OCI-M1 (cell line): ENCODE measurements around the gene F13A1.

Experiments used
- DNase-seq: peaks from one replicate; lab custom pipeline; 2025; lab: John Stamatoyannopoulos, UW

F13A1 gene

DNA sequence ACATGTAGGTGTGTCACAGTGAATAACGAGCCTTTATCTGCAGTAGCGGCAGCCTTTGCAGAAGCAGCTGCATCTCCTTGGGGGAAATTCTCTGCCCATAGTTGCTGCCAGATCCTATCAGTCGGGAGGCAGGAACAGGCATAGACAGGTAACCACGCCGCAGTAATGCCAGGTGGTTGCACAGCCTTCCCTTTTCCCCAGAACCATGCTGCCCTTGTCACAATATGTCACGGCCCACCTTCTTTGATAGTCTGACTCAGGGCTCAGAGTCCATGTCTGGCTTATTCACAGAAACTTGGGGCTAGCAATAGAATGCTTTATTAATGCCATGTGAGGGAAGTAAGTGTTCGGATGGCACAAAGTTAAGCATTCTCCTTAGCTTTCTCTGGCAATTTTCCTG lies 76.6 kb downstream of the F13A1 start:
- no peak for DNase-seq

DNA sequence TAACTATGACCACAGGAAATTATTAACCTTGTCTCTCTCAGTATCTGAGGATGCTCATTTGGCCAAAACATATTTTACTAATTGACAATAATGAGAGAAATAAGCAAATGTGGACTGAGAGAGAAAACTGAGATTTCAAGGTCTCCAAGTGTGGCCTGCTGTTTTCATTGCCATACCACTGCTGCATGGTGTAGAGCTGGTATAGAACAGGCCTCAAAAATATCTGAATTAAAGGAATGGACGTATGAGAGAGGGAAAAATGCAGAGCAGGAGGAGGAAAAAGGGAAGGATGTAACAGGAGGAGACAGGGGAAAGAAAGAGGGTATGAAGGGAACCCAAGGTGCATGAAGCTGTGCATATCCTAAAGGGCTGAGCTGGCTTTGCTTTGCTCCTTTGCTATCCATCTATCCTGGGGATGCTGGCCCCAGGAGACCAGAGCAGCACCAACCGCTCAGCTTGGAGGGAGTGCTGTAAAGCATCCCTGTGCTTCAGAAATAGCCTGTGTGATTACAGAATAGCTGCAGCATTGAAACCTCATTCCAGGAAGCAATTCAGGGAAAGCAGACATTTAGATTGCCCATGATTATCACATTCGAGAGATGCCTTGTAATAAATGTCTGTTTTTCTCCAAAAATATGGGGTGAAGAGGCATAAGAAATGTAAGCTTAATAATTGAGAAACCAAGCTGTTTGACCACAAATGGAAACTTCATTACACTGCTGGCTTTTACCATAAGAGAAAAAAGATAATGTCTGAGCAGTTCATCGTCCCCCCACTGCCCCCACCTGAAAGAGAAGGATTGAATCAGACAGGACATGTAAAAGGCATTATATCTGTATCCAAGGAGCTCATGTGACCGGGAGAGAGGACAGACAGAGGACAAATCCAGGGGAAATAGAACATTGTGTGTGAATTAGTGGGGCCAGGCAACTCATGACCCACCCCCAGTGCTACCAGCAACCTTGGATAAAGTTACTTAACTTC lies 80.6 kb downstream of the F13A1 start:
- no peak for DNase-seq

DNA sequence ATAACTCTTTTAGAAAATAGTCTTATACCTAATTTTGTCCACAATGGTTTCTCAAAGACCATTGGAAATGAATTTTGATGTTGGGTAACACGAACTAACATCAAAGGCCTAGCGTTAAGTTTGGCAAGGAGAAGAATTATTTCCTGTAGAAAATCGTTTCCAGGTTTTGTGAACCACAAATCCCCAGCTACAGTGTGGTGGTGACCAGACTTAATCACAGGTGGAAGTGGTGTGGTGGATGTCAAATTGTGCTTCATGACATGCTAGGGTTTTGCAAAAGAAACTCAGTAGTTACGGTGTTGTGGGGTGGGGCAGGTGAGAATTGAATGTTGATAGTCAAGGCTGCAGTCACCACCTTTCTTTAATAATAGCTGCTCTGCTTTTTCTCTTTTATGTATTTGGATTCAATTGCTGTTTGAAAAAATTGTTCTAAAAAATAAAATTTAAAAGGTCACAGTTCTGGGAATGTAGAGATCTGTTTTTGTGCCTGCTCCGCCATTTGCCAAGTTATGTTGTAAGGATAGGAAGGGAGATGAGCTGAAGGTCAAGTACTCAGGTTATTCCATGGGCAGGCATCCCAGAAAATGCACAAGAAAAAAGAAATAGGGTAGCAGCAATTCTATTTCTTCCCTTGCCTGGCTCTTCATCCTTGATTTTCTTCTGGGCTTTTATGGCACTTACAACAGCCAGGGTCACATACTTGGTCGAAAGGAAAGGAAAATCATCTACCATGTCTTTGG lies 83.6 kb downstream of the F13A1 start:
- no peak for DNase-seq

DNA sequence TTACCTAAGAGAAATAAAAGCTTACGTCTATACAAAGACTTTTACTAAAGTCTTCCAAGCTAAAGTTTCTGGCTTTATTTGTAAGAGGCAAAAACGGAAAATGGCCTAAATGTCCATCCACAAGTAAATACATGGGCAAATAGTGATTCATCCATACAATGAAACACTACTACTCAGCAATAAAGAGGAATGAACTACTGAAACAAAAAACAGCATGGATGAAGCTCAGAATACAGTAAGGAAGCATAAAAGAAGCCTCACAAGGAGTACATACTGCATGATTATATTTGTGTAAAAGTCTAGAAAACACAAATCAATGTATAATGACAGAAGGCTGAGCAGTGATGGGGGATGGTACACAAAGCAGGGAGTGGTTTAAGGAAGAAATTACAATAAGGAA lies 84.7 kb downstream of the F13A1 start:
- DNase-seq: no peak

DNA sequence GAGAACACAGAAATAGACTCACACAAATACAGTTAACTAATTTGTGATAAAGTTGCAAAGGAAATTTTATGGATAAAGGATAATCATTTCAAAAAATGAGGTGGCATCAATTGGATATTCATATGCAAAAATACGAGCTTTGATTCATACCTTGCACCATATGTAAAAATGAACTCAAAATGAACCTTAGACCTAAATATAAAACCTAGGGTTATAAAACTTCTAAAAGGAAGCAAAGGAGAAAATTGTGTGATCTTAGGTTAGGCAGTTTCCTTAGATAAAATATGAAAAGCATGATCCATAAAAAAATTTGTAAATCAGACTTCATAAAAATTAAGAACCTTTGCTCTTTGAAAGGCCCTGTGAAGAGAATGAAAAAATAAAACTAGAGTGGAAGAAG lies 85.5 kb downstream of the F13A1 start:
- DNase-seq: no peak

DNA sequence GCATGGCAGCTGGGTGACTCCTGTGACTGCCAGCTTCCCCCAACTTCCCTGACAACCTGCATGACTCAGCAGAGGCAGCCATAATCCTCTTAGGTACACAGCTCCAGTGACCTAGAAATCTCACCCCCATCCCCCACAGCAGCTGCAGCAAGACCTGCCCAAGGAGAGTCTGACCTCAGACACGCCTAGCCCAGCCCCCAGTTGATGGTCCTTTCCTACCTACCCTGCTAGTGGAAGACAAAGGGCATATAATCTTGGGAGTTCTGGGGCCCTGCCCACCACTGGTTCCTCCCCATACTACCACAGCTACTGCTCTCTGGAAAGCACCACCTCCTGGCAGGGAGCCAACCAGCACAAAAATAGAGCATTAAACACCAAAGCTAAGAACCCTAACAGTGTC lies 90.2 kb downstream of the F13A1 start:
- DNase-seq: no peak

DNA sequence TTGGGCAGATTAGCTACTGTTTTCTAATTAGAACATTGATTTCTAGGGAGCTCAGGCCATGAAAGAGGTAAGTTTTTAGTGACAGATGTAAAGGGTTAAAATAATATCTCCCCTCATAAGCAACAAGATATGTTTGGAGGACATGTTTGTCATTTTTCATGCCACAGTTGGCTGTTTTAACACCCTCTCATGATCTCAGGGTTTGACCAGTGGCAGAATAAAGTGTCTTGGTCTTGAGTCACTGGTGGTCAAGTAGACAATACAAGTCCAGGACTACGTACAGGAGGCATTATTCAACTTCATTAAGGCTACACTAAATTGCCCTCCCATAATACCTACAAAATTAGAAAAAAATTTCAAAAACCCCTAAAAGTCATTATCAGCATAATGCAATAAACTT lies 92.6 kb downstream of the F13A1 start:
- no peak for DNase-seq

DNA sequence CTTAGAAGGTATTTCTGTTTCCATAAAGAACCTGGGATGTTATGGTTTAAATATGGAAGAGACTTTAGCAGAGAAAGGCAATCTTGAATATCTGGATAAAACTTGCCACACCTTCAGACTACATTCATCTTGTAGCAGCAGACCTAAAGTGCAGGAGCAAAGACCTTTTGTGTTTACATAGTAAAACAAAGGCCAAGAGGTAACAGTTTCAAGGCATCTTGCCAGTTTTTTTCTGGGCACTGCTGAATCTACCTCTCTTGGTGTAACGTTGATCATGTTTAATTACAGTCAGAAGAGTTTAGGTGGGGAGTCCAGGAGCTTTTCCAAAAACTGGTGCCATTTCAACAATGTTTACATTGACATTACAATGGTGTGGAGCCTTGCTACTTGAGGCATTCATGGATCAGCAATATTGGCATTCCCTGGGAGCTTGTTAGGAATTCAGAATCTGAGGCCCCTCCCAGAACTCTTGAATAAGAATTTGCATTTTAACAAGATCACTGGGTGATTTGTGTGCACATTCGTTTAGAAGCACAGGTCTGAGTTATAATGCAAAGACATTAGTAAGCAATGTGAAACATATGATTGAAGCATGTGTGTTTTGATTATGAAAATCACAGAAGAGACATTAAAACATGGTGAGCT lies 94.5 kb downstream of the F13A1 start:
- no peak for DNase-seq

DNA sequence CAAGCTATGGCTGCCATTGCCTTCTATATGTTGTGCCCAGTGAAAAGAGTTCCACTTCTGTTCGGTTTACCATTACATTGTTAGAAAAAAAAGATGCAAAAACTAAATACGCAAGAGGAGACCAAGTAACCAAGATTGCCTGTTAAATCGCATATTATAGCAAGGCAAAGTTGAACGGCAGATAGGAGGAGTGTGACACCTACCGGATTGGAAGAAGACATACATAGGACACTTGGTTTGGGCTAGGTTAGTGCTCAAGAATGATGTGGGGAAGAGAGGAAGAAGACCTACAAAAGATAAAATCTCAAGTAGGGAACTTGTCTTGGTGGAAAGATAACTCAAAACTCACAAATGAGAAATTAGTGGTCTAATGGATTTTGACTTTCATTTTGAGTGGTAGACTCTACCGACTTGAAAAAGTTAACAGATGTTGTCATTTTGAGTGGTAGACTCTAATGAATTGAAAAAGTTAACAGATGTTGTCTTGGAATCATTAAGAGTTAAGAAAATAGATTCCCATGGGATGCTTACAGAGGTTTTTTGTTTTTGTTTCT lies 95.5 kb downstream of the F13A1 start:
- no peak for DNase-seq

DNA sequence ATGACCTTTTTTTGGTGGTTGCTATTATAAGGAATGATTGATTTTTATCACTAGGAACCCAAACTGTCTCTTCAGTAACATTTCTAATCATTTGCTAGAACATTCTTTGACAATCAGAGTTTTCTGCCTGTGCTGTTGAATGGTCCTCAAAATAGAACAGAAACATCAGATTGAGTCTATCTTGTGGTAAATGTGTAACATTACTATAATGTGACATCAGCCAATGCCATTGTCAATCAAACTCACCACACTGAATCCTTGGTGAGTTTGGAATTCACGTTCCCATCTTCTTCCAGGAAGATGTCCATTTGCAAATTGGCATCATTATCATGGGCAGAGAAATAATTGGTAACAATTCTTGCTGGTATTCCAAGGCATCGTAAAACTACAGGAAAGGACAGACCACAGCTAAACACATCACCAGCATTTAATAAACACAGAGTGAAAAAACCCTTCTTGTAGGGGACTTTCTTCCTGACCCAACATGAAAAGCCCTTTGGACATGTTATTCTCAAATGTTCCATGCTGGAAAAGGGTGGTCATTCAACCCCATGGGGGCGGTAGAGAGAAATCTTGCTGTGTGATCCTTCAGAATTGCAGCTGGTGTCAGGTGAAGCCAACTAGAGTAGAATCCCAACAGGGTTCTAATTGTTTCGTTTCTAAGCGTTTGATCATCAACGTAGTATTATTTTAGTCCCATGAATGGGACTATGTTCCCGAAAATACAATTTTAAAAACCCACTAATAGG lies 98.5 kb downstream of the F13A1 start:
- DNase-seq: peak; percentile 46

DNA sequence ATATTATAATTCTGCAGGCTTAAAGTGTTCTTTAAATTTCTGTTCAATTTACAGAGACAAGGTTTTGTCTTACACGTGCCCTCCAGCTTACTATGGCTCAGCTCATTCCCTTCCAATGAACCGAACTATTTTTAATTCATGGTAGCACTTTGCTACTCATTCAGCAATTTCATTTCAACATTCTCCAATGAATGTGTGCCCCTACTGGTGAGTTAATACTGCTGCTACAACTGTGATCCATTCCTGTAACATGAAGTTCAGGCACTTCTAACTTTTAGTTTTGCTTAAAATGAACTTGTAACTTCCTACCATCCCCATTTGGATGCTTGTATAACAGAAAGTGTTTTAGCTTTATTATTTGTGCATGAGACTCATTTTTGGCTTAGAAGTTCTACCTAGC lies 99.7 kb downstream of the F13A1 start:
- DNase-seq: peak; percentile 11

DNA sequence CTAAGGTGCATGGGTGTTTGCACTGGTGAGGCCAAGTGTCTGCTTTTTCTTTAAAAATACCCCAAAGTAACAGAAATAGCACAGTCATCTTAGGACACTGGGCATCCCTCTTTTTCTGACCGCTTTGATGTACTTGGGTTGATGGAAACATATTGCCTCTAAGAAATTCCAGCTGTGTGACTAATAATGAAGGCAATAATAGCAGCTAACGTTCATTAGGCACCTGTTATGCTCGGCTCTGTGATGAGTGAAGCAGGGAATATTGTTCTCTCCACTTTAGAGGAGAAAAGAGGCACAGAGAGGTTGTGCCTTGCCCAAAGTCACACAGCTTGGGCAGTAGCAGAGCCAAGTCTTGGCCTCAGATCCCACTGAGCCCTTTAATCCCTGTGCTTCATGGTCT lies 100.7 kb downstream of the F13A1 start:
- DNase-seq: no peak

DNA sequence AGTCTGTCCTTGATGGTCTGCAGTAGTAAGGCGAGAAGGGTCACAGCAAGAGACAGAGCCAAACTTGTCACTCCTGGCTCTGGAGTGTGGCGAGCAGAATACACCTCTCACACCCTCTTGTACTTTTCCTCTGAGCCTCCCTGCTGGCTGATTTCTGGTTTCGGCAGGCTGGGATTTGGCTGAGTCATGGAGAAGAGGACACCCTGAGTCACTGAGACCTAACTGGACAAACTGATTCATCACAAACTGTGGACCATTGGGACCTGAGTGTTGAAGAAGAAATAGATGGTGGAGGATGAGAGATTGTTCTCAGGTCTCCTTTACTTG lies 101.7 kb downstream of the F13A1 start:
- peak; percentile 3 for DNase-seq

DNA sequence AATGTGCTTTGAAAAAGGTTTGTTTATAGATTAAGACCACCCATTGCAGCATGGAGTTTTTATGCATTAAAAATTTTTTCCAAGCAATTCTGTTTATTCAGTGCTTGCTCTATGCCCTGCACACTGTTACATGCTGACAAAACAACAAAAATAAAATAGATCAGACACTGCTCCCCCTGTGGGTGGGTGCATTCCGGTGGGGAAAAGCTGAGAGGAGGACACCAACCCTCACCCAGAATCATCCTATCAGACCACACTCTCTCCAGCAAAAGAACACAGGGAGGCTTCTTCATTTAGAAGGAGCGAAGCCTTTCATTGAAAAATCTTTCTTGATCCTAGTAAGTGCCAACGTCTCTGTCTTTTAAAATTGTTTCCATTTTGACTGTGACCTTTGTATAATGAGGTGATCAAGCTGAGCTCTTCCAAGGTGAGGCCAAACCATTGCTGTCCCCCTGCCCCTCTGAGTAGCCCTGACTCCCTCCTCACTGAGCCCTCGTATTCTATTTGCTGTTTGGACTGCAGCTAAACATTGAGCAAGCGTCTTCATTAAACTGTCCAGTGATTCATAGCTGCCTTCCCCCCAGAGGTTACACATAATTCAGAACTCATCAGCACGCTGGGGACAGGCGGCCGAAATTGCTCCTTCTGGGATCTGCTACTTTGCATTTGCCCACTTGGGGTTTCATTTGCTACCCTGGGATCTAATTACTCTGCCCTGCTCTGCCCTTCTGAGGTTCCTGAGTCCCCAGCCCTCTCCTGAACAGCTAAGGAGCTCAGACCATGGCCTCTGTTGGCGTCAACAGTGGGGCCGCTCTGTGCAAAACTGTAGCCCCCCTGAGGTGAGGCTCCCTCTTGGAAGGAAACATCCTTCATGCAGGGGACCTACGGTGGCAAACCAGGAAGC lies 102.4 kb downstream of the F13A1 start:
- DNase-seq: no peak

DNA sequence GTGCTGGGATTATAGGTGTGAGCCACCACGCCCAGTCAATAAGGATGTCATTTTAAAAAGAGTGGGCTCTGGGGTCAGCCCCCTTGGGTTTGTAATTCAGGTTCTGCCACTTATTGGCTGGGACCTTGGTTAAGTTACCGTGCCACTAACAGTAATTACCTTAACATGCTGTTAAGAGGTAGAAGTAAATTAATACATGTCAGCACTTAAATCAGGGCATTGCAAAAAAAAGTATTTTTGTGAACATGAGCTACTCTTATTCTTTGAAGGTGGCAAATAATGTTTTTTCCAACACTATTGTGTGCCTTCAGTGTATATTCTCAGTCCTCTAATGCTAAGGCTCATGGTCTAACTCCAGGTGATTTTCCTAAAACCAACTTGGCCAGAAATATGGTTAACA lies 109.5 kb downstream of the F13A1 start:
- no peak for DNase-seq

DNA sequence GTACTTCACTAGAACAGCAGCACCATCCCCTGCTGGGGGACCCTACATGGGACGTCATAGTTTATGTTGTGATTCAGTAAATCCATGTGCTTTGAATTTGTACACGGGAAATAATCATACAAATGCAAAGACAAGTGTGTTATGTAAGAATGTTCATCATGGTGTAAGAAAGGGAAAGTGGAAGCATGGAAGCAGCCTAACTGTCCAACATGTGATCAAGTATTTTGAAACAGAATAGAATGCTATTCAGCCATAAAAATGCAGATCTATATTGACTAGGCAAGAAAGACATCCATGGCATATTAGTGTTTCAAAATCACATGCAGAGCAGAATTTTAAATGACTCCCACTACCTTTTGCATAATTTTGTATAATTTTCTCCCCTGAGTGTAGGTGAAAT lies 117.6 kb downstream of the F13A1 start:
- DNase-seq: no peak

DNA sequence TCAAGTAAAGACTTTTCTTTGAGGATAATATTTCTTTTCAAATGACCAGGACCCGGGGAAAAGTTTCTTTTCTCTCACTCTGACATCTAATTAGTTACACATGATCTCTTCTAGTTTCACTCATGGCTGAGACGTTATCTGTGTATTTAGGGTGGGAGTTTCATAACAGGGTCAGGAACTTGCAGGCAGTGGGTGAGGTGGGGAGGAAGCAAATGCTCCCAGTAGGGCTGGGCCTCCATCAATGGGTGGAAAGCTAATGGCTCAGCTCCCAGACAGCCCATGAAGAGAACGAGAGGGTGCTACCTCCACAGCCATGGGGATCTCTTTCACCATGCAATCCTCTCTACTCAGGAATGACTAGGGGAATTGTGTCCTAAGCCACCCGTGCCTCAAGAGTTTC lies 119.3 kb downstream of the F13A1 start:
- DNase-seq: no peak

DNA sequence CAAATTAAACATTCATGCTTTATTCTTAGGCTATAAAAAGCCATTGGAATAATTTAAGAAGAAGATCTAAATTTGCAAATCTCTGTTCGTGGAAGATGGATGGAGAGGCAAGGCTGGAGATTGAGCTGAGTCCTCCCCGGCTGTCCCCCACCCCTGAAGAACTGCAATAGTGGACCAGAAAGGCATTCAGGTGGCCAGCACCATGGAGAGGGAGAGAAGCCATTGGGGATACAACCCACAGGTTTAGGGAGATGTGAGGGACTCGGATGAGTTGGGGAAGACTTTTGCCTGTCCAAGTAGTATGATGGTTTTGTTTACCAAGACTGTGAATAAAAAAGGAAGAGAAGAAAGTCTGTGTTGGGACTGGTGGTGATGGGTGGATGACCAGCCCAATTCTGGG lies 120.8 kb downstream of the F13A1 start:
- no peak for DNase-seq

DNA sequence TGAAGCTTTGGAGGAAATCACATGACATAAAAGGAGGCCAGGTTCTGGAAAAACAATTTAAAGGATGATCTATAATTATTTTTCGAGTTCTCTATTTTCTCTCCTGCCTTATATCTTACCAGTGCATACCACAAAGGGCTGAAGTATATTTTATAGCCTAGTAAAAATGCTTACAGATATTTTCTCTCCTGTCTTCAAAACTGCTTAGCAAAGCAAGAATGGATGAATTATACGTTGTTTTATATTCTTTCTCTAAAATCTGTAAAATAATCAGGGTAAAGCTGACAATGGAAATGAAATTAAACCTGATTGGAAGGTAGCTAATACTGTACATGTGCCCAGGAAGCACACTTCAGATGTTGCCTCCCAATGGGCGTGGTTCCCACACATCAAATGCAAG lies 123.7 kb downstream of the F13A1 start:
- no peak for DNase-seq

DNA sequence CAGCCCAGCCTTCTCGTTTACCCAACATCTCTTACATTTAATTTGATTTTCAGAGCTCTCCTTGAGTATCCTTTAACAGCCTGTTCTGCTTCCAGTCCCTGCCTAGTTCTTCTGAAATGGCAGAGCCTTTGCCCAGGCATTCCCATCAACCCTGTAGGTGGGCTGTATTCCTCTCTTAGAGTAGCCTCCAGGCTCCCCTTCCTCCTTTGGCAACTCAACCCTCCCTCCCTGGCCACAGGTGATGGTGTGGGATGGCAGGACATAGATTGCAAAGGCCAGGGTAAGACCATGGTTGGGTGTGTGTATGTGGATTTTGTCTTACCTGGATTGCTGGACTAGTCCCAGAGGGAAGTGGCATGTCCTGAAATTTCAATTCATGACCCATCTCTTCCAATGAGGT lies 125.4 kb downstream of the F13A1 start:
- DNase-seq: no peak

DNA sequence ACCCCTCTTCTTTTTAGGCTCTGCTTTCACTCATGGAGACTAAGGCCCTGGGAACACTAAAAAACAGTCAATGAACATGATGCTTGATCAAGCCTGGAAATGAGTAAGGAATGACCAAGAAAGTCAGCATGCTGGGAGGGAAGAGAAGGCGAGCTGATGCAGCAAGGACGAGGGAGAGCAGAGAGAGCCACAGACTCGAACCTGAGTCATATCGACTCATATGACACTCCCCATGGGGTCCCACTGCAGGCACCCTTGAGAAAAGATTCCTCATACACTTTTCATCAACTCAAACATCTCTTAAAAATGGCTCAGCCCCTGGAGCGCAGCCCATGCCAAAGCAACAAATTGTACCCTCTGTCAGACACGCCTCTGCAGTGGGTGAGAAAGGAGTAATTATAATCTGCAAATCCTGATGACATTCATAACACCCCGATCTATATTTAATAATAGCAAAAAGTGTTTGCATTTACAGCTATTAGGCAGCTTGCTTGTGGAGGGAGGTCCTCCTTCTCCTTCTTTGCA lies 127.2 kb downstream of the F13A1 start:
- no peak for DNase-seq
